ENCODE results near the gene TMEM240. TPM values are rescaled to one million over a fixed set of nuclear protein-coding genes. Genes with fewer than 3 reads are reported as not detected.

TMEM240 gene
- total and polyA plus RNA-seq, 9 donors = 3.5 to 9.2 (median 4.8) TPM

Other genes starting within 250 kb of the TMEM240 start
- gene ACAP3, start 232.7 kb downstream of the TMEM240 start, total RNA-seq = 29.0 TPM
- gene ACAP3, start 232.7 kb downstream of the TMEM240 start, polyA plus RNA-seq (ENCODE audit: insufficient read depth in 1 of 8, insufficient read length in 8 of 8, low replicate concordance in 1 of 8) = 10 to 100 TPM; 28.2 to 63.5 (median 52.3) TPM
- 7.8 TPM for gene PUSL1, start 232.0 kb downstream of the TMEM240 start, total RNA-seq
- gene PUSL1, start 232.0 kb downstream of the TMEM240 start, polyA plus RNA-seq (ENCODE audit: insufficient read depth in 1 of 8, insufficient read length in 8 of 8, low replicate concordance in 1 of 8) = 1 to 10 TPM; 6.1 to 8.6 (median 7.2) TPM
- gene INTS11, start 216.0 kb downstream of the TMEM240 start, total RNA-seq = 55.9 TPM
- 100 to 1,000 TPM in 1 of 8 donors, 10 to 100 TPM in 7; 69.3 to 100 (median 86.6) TPM for gene INTS11, start 216.0 kb downstream of the TMEM240 start, polyA plus RNA-seq (ENCODE audit: insufficient read depth in 1 of 8, insufficient read length in 8 of 8, low replicate concordance in 1 of 8)
- 12.5 TPM for gene CPTP, start 215.8 kb downstream of the TMEM240 start, total RNA-seq
- 10 to 100 TPM; 14.7 to 19.6 (median 17.8) TPM for gene CPTP, start 215.8 kb downstream of the TMEM240 start, polyA plus RNA-seq (ENCODE audit: insufficient read depth in 1 of 8, insufficient read length in 8 of 8, low replicate concordance in 1 of 8)
- gene TAS1R3, start 209.3 kb downstream of the TMEM240 start, total RNA-seq = 2.4 TPM
- gene TAS1R3, start 209.3 kb downstream of the TMEM240 start, polyA plus RNA-seq (ENCODE audit: insufficient read depth in 1 of 8, insufficient read length in 8 of 8, low replicate concordance in 1 of 8) = 1 to 10 TPM in 7 of 8 donors, under 1 TPM in 1; 0.96 to 3.8 (median 2.4) TPM
- gene DVL1, start 191.2 kb downstream of the TMEM240 start, total RNA-seq = 45.8 TPM
- 10 to 100 TPM; 38.2 to 50.5 (median 46.7) TPM for gene DVL1, start 191.2 kb downstream of the TMEM240 start, polyA plus RNA-seq (ENCODE audit: insufficient read depth in 1 of 8, insufficient read length in 8 of 8, low replicate concordance in 1 of 8)
- gene MXRA8, start 182.1 kb downstream of the TMEM240 start, total RNA-seq = 87.9 TPM
- gene MXRA8, start 182.1 kb downstream of the TMEM240 start, polyA plus RNA-seq (ENCODE audit: insufficient read depth in 1 of 8, insufficient read length in 8 of 8, low replicate concordance in 1 of 8) = 100 to 1,000 TPM in 1 of 8 donors, 10 to 100 TPM in 7; 56.2 to 113 (median 83.5) TPM
- 74.8 TPM for gene AURKAIP1, start 165.4 kb downstream of the TMEM240 start, total RNA-seq
- 10 to 100 TPM; 66.7 to 93.6 (median 74.7) TPM for gene AURKAIP1, start 165.4 kb downstream of the TMEM240 start, polyA plus RNA-seq (ENCODE audit: insufficient read depth in 1 of 8, insufficient read length in 8 of 8, low replicate concordance in 1 of 8)
- gene CCNL2, start 141.3 kb downstream of the TMEM240 start, total RNA-seq = 124 TPM
- 100 to 1,000 TPM; 101 to 205 (median 156) TPM for gene CCNL2, start 141.3 kb downstream of the TMEM240 start, polyA plus RNA-seq (ENCODE audit: insufficient read depth in 1 of 8, insufficient read length in 8 of 8, low replicate concordance in 1 of 8)
- gene MRPL20, start 133.3 kb downstream of the TMEM240 start, total RNA-seq = 99.3 TPM
- gene MRPL20, start 133.3 kb downstream of the TMEM240 start, polyA plus RNA-seq (ENCODE audit: insufficient read depth in 1 of 8, insufficient read length in 8 of 8, low replicate concordance in 1 of 8) = 100 to 1,000 TPM in 5 of 8 donors, 10 to 100 TPM in 3; 97.9 to 121 (median 105) TPM
- gene ANKRD65, start 119.3 kb downstream of the TMEM240 start, total RNA-seq = 13.9 TPM
- gene ANKRD65, start 119.3 kb downstream of the TMEM240 start, polyA plus RNA-seq (ENCODE audit: insufficient read depth in 1 of 8, insufficient read length in 8 of 8, low replicate concordance in 1 of 8) = 10 to 100 TPM; 10.6 to 24.1 (median 16.8) TPM
- gene VWA1, start 104.9 kb downstream of the TMEM240 start, total RNA-seq = 32.9 TPM
- gene VWA1, start 104.9 kb downstream of the TMEM240 start, polyA plus RNA-seq (ENCODE audit: insufficient read depth in 1 of 8, insufficient read length in 8 of 8, low replicate concordance in 1 of 8) = 10 to 100 TPM; 58.5 to 99.5 (median 68.3) TPM
- 0.22 TPM for gene ATAD3C, start 90.9 kb downstream of the TMEM240 start, total RNA-seq
- gene ATAD3C, start 90.9 kb downstream of the TMEM240 start, polyA plus RNA-seq (ENCODE audit: insufficient read depth in 1 of 8, insufficient read length in 8 of 8, low replicate concordance in 1 of 8) = 1 to 10 TPM in 3 of 8 donors, under 1 TPM in 5; 0.28 to 1.2 (median 0.49) TPM
- gene ATAD3B, start 68.9 kb downstream of the TMEM240 start, total RNA-seq = 13.7 TPM
- 10 to 100 TPM in 7 of 8 donors, 1 to 10 TPM in 1; 9.6 to 16.5 (median 14.5) TPM for gene ATAD3B, start 68.9 kb downstream of the TMEM240 start, polyA plus RNA-seq (ENCODE audit: insufficient read depth in 1 of 8, insufficient read length in 8 of 8, low replicate concordance in 1 of 8)
- gene ATAD3A, start 28.5 kb downstream of the TMEM240 start, total RNA-seq = 13.5 TPM
- 10 to 100 TPM; 15.8 to 22.0 (median 20.6) TPM for gene ATAD3A, start 28.5 kb downstream of the TMEM240 start, polyA plus RNA-seq (ENCODE audit: insufficient read depth in 1 of 8, insufficient read length in 8 of 8, low replicate concordance in 1 of 8)
- gene SSU72, start 34.2 kb upstream of the TMEM240 start, total RNA-seq = 38.0 TPM
- gene SSU72, start 34.2 kb upstream of the TMEM240 start, polyA plus RNA-seq (ENCODE audit: insufficient read depth in 1 of 8, insufficient read length in 8 of 8, low replicate concordance in 1 of 8) = 100 to 1,000 TPM in 1 of 8 donors, 10 to 100 TPM in 7; 77.5 to 106 (median 92.4) TPM
- gene FNDC10, start 59.5 kb upstream of the TMEM240 start, total RNA-seq = 0.62 TPM
- 1 to 10 TPM; 1.5 to 3.3 (median 2.7) TPM for gene FNDC10, start 59.5 kb upstream of the TMEM240 start, polyA plus RNA-seq (ENCODE audit: insufficient read depth in 1 of 8, insufficient read length in 8 of 8, low replicate concordance in 1 of 8)
- 54.8 TPM for gene MIB2, start 74.9 kb upstream of the TMEM240 start, total RNA-seq
- 100 to 1,000 TPM in 1 of 8 donors, 10 to 100 TPM in 7; 43.2 to 111 (median 76.9) TPM for gene MIB2, start 74.9 kb upstream of the TMEM240 start, polyA plus RNA-seq (ENCODE audit: insufficient read depth in 1 of 8, insufficient read length in 8 of 8, low replicate concordance in 1 of 8)
- gene MMP23B, start 91.5 kb upstream of the TMEM240 start, total RNA-seq = 50.7 TPM
- gene MMP23B, start 91.5 kb upstream of the TMEM240 start, polyA plus RNA-seq (ENCODE audit: insufficient read depth in 1 of 8, insufficient read length in 8 of 8, low replicate concordance in 1 of 8) = 10 to 100 TPM; 27.6 to 55.6 (median 36.3) TPM
- gene CDK11B, start 118.4 kb upstream of the TMEM240 start, total RNA-seq = 9.4 TPM
- gene CDK11B, start 118.4 kb upstream of the TMEM240 start, polyA plus RNA-seq (ENCODE audit: insufficient read depth in 1 of 8, insufficient read length in 8 of 8, low replicate concordance in 1 of 8) = 10 to 100 TPM; 32.0 to 37.8 (median 35.1) TPM
- 27.4 TPM for gene SLC35E2B, start 152.2 kb upstream of the TMEM240 start, total RNA-seq
- 10 to 100 TPM; 30.9 to 56.9 (median 48.4) TPM for gene SLC35E2B, start 152.2 kb upstream of the TMEM240 start, polyA plus RNA-seq (ENCODE audit: insufficient read depth in 1 of 8, insufficient read length in 8 of 8, low replicate concordance in 1 of 8)
- 11.5 TPM for gene CDK11A, start 183.7 kb upstream of the TMEM240 start, total RNA-seq
- gene CDK11A, start 183.7 kb upstream of the TMEM240 start, polyA plus RNA-seq (ENCODE audit: insufficient read depth in 1 of 8, insufficient read length in 8 of 8, low replicate concordance in 1 of 8) = 10 to 100 TPM; 19.5 to 31.2 (median 25.8) TPM
- gene NADK, start 237.8 kb upstream of the TMEM240 start, total RNA-seq = 18.2 TPM
- 10 to 100 TPM; 28.1 to 40.1 (median 32.8) TPM for gene NADK, start 237.8 kb upstream of the TMEM240 start, polyA plus RNA-seq (ENCODE audit: insufficient read depth in 1 of 8, insufficient read length in 8 of 8, low replicate concordance in 1 of 8)